Osteoblast (primary cell): ENCODE data around the gene ARPC4. TPM values are rescaled to one million over a fixed set of nuclear protein-coding genes. Genes with fewer than 3 reads are reported as not detected.

ENCODE experiments used
- DNase-seq: peaks from one replicate; pipeline ENCODE4 v3.0.0; 2011; ENCODE audit warnings: low spot score, mixed read lengths; ENCODE audit not compliant: insufficient read length; ENCODE audit errors: missing footprints
- H2AFZ ChIP-seq: 2 replicates; pipeline ENCODE4 v1.6.0; 2011; ENCODE audit warnings: mild to moderate bottlenecking, low read length
- H3K27ac ChIP-seq: 2 replicates; pipeline ENCODE4 v1.5.1; 2011; ENCODE audit warnings: mild to moderate bottlenecking, low read depth, low read length, moderate library complexity
- H3K27me3 ChIP-seq: 2 replicates; pipeline ENCODE4 v1.6.0; 2012; ENCODE audit warnings: mild to moderate bottlenecking, control low read depth, inconsistent platforms, low read length, moderate library complexity; ENCODE audit not compliant: insufficient read depth
- H3K36me3 ChIP-seq: 2 replicates; pipeline ENCODE4 v1.5.1; 2011; ENCODE audit warnings: mild to moderate bottlenecking, low read length, control low read depth, moderate library complexity; ENCODE audit not compliant: insufficient read depth
- H3K4me1 ChIP-seq: 2 replicates; pipeline ENCODE4 v1.5.1; 2011; ENCODE audit warnings: mild to moderate bottlenecking, low read length, control low read depth, moderate library complexity; ENCODE audit not compliant: insufficient read depth
- H3K4me2 ChIP-seq: 2 replicates; pipeline ENCODE4 v1.6.0; 2011; ENCODE audit warnings: mild to moderate bottlenecking, low read length; ENCODE audit not compliant: insufficient read depth
- H3K4me3 ChIP-seq: fragments of 200-600 bp; sonication (generic); 3 replicates; pipeline ENCODE4 v1.5.1; 2012; ENCODE audit warnings: mild to moderate bottlenecking, low read length, inconsistent platforms; ENCODE audit not compliant: insufficient read depth
- H3K79me2 ChIP-seq: 2 replicates; pipeline ENCODE4 v1.6.0; 2012; ENCODE audit warnings: mild to moderate bottlenecking, low read length, control low read depth, inconsistent platforms; ENCODE audit not compliant: insufficient read depth
- H3K9me3 ChIP-seq: 2 replicates; pipeline ENCODE4 v1.5.1; 2011; ENCODE audit warnings: low read depth, low read length, control low read depth
- H4K20me1 ChIP-seq: 2 replicates; pipeline ENCODE4 v1.6.0; 2012; ENCODE audit warnings: mild to moderate bottlenecking, low read length, control low read depth; ENCODE audit not compliant: insufficient read depth
- total RNA-seq: library from RNA; depleted of rRNA; stranded (reverse); fragments of >200 nt; gene quantifications from 2 replicates; pipeline ENCODE4 v1.2.3, GENCODE V29; 2012
- TF ChIP-seq, protein P1 (sequence below): IDR thresholded peaks from 2 replicates; pipeline ENCODE4 v1.5.1; 2011; ENCODE audit warnings: mild to moderate bottlenecking, low read depth, low read length, moderate library complexity; ENCODE audit errors: extremely low read depth

ARPC4 gene
- total RNA-seq, 1 donor, result 222 TPM

DNA sequence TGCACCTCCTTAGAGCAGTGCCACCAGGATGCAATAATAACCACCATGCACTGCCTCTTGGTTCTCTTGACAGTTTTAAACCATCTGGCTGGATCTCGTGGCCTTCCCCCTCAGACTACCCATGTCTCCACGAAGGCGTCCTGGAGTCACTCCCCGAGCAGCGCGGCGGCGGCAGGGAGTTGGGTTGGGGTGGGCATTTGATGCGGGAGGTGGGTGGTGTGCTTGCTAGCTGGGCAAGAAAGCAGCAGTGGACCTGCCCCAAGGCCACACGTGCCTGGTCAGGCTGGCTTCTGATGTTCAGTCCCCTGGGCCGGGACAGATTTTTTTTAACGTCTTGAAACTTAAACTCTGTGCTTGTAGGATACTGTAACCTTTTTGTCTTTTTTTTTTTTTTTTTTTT is 13.3 kb downstream of the ARPC4 start:
- Histone ChIP-seq H4K20me1 (no peaks in the 10 kb centered on the region), H3K27ac (no peak overlapping the region), H3K4me1 (peaks cover 7% of the 10 kb centered on the region), H3K36me3 (peaks cover 65% of the 10 kb centered on the region), H3K9me3 (no peaks in the 10 kb centered on the region), H3K4me3 (no peak overlapping the region), H3K4me2 (no peak overlapping the region), H3K27me3 (no peaks in the 10 kb centered on the region), H2AFZ (no peak overlapping the region), H3K79me2 (peaks cover 16% of the 10 kb centered on the region)
- no peak for DNase-seq
- TF ChIP-seq, protein P1, sequence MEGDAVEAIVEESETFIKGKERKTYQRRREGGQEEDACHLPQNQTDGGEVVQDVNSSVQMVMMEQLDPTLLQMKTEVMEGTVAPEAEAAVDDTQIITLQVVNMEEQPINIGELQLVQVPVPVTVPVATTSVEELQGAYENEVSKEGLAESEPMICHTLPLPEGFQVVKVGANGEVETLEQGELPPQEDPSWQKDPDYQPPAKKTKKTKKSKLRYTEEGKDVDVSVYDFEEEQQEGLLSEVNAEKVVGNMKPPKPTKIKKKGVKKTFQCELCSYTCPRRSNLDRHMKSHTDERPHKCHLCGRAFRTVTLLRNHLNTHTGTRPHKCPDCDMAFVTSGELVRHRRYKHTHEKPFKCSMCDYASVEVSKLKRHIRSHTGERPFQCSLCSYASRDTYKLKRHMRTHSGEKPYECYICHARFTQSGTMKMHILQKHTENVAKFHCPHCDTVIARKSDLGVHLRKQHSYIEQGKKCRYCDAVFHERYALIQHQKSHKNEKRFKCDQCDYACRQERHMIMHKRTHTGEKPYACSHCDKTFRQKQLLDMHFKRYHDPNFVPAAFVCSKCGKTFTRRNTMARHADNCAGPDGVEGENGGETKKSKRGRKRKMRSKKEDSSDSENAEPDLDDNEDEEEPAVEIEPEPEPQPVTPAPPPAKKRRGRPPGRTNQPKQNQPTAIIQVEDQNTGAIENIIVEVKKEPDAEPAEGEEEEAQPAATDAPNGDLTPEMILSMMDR, result no peak

DNA sequence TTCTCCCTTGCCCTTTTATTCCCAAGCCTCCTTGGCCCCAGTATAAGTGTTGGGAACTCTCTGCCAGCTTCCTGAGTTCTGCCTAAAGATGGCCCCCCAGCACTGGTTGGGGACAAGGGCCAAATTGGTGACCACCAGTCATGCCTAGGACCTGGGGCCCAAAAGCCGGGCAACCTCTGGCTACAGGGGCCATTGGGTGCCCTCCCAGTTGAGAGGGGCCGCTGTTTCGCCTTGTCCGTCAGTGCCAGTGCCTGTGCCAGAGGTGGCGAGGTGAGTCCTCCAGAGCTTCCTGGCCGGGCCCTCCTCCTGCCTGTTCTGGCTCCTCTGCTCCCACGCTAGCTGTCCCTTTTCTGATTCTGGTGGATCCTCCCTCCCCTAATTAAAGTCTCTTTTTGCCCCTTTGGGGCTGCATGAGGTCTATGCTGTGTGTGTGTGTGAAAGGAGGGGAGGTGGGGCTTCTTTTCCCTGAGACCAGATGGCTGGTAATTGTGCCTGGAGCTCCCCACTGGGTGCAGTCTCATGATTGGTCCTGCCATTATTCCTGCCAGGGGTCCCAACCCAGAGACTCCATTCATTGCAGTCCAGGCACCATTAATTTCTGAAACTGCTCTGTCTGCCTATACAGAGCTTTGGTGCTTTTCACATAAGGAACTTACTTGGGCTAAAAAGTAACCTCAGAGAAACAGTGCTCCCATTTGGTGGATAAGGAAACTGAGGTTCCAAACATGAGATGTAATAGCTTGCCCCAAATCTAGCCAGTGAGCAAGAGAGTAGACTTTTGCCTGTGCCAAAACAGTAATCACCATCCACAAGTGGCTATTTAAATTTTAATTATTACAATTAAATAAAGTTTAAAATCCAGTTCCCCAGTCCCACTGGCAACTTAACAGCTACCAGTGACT is 14.1 kb downstream of the ARPC4 start:
- H2AFZ ChIP-seq, result no peak overlapping the region
- peaks cover 59% of the 10 kb centered on the region for H3K36me3 ChIP-seq
- no peak overlapping the region for H3K27ac ChIP-seq
- H3K79me2 ChIP-seq, result peaks cover 11% of the 10 kb centered on the region
- no peak overlapping the region for H3K4me2 ChIP-seq
- H3K9me3 ChIP-seq, result no peaks in the 10 kb centered on the region
- H3K27me3 ChIP-seq, result no peaks in the 10 kb centered on the region
- no peak overlapping the region for H3K4me3 ChIP-seq
- peak; percentile 42 for DNase-seq
- H3K4me1 ChIP-seq, result peaks cover 7% of the 10 kb centered on the region
- H4K20me1 ChIP-seq, result no peaks in the 10 kb centered on the region
- TF ChIP-seq, protein P1, result no peak

DNA sequence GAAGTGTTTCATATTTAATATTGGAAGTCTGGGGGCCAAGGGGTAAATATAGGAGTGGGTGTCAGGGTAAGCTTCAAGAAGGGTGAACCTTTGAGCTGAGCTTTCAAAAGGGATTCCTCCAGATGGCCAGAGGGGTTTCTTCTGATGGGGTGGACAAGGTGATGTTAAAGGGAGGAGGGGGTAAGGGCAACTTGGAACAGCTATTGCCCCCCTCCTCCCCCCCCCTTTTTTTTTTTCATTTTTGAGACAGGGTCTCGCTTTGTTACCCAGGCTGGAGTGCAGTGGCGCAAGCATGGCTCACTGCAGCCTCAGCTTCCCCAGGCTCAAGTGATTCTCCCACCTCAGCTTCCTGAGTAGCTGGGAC is 15.1 kb downstream of the ARPC4 start:
- no peak overlapping the region for H3K27ac ChIP-seq
- no peak for DNase-seq
- H3K4me2 ChIP-seq, result no peak overlapping the region
- peaks cover 11% of the 10 kb centered on the region for H3K79me2 ChIP-seq
- no peaks in the 10 kb centered on the region for H3K9me3 ChIP-seq
- no peak overlapping the region for H3K4me3 ChIP-seq
- no peak overlapping the region for H2AFZ ChIP-seq
- no peaks in the 10 kb centered on the region for H3K27me3 ChIP-seq
- peaks cover 54% of the 10 kb centered on the region for H3K36me3 ChIP-seq
- TF ChIP-seq, protein P1, result no peak
- H3K4me1 ChIP-seq, result peaks cover 7% of the 10 kb centered on the region
- H4K20me1 ChIP-seq, result no peaks in the 10 kb centered on the region

DNA sequence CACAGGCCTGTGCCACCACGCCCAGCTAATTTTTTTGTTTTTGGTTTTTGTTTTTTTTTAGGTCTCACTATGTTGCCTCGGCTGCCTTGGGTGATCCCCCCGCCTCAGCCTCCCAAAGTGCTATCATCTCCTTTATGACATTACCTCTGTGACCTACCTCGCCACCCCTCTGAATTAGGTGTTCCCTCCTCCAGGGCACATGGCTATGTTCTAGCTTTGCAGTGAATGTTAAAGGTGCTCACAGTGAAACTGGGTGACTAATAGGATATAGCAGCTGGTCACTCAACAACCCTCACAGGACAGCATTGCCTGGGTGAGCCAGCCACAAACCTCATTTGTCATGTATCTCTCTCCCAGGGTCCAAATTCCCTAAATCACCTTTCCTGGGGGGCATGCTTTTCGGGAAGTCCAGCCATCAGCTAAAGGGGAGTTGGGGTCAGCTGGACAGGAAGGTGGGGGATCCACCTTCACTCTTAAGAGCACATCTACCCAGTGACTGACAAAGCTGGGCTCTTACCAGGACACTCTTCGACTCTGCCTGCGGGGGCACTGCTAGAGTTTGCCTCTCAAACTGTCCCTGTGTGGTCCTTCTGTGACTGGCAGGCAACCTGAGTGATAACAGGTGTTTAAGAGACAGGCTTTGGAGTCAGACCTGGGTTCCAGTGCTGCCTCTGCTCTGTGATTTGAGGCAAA is 15.6 kb downstream of the ARPC4 start:
- Histone ChIP-seq H3K4me1 (peaks cover 7% of the 10 kb centered on the region), H3K79me2 (peaks cover 6% of the 10 kb centered on the region), H3K27me3 (no peaks in the 10 kb centered on the region), H2AFZ (no peak overlapping the region), H3K9me3 (no peaks in the 10 kb centered on the region), H3K36me3 (peaks cover 49% of the 10 kb centered on the region), H3K4me3 (no peak overlapping the region), H3K4me2 (peak overlapping the region; percentile 80), H4K20me1 (no peaks in the 10 kb centered on the region), H3K27ac (peak overlapping the region; percentile 74)
- DNase-seq, result peak; percentile 68
- TF ChIP-seq, protein P1, result peak; percentile 43
